Thoracic aorta (tissue), 2 donors: ENCODE measurements around the gene TGIF2. TPM values are rescaled to one million over a fixed set of nuclear protein-coding genes. Genes with fewer than 3 reads are reported as not detected.

Source experiments
- ATAC-seq: fragments of 150-250 bp; one replicate; pipeline ENCODE4 v1.8.0; 2017; ENCODE audit warnings: low read depth; ENCODE audit not compliant: insufficient number of reproducible peaks, low FRiP score
- DNase-seq: peaks from one replicate; pipeline ENCODE4 v3.0.0-alpha.2; 2020; ENCODE audit warnings: low spot score
- H3K27ac ChIP-seq, 2 donors: fragments of 200-600 bp; sonication (generic); 1 replicate in 1 of 2; 2 replicates in 1 of 2; pipeline ENCODE4 v1.5.1; 2016; ENCODE audit warnings: mild to moderate bottlenecking in 2 of 2, moderate library complexity in 2 of 2
- H3K27me3 ChIP-seq: fragments of 200-600 bp; sonication (generic); replicated peaks from 2 replicates; pipeline ENCODE4 v1.6.0; 2016; ENCODE audit warnings: mild to moderate bottlenecking; ENCODE audit not compliant: insufficient read depth
- H3K36me3 ChIP-seq: fragments of 200-600 bp; sonication (generic); one replicate; pipeline ENCODE4 v1.5.1; 2016
- H3K4me1 ChIP-seq, 2 donors: fragments of 200-600 bp; sonication (generic); 1 replicate in 1 of 2; 2 replicates in 1 of 2; pipeline versions ENCODE4 v1.5.1 to v1.6.0; 2016; ENCODE audit warnings: low read depth in 2 of 2, mild to moderate bottlenecking in 1 of 2; ENCODE audit not compliant: control insufficient read depth in 1 of 2
- H3K4me3 ChIP-seq: fragments of 200-600 bp; sonication (generic); 2 replicates; pipeline ENCODE4 v1.5.1; 2016; ENCODE audit warnings: mild to moderate bottlenecking
- H3K9me3 ChIP-seq: fragments of 200-600 bp; sonication (generic); 2 replicates; pipeline ENCODE4 v1.5.1; 2016
- total RNA-seq, 2 donors: library from RNA; depleted of rRNA; stranded (reverse); fragments of >200 nt; gene quantifications; one replicate each; pipeline versions ENCODE4 v1.1.0 to v1.2.3, GENCODE V29; 2016
- TF ChIP-seq, protein P1 (sequence below): fragments of 200-600 bp; sonication (generic); IDR thresholded peaks from one replicate; pipeline ENCODE4 v1.5.1; 2019; ENCODE audit warnings: antibody characterized with exemption

TGIF2 gene
- total RNA-seq, 2 donors from 2014 or later, result 13.4 to 14.2 TPM

DNA sequence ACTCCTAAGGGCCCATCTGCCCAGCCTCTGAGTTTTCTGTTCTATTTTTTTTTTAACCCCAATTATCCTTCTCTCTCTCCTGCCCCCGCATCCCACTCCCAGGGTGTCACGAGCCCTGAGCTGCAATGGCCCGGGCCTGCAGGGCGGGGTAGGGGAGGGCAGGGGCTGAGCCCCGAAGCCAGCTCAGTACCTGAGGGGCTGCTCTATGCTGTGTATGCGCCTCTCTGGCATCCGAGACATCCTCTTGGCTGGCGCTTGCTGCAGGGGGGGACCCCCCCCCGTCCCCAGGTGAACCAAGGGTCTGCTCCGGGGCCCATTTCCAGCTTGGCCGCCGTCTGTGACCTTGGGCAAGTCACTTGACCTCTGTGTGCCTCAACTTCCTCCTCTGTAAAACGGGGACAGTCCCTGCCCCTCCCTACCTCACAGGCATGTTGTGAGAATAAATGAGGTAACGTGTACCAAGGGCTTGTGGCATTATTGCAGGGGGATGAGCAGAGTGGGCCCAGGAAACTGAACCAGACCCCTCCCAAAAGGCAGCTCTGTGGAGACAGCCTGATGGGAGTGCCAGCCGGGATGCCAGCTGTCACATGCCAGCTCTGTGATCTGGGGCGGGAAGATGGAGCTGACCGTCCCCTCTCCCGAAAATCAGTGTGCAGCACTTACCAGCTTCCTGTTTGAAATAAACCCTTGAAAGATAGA, 45.1 kb upstream of the TGIF2 start:
- H3K4me3 ChIP-seq, result no peak overlapping the region
- H3K27me3 ChIP-seq, result no peaks in the 10 kb centered on the region
- peaks cover 3 to 41% of the 10 kb centered on the region in 2 donors for H3K4me1 ChIP-seq
- ATAC-seq (no peak), DNase-seq (no peak)
- TF ChIP-seq, protein P1, sequence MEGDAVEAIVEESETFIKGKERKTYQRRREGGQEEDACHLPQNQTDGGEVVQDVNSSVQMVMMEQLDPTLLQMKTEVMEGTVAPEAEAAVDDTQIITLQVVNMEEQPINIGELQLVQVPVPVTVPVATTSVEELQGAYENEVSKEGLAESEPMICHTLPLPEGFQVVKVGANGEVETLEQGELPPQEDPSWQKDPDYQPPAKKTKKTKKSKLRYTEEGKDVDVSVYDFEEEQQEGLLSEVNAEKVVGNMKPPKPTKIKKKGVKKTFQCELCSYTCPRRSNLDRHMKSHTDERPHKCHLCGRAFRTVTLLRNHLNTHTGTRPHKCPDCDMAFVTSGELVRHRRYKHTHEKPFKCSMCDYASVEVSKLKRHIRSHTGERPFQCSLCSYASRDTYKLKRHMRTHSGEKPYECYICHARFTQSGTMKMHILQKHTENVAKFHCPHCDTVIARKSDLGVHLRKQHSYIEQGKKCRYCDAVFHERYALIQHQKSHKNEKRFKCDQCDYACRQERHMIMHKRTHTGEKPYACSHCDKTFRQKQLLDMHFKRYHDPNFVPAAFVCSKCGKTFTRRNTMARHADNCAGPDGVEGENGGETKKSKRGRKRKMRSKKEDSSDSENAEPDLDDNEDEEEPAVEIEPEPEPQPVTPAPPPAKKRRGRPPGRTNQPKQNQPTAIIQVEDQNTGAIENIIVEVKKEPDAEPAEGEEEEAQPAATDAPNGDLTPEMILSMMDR, result no peak
- H3K9me3 ChIP-seq, result no peaks in the 10 kb centered on the region
- H3K27ac ChIP-seq, result peak overlapping the region; percentile 58 to 70
- H3K36me3 ChIP-seq, result peaks cover 44% of the 10 kb centered on the region

DNA sequence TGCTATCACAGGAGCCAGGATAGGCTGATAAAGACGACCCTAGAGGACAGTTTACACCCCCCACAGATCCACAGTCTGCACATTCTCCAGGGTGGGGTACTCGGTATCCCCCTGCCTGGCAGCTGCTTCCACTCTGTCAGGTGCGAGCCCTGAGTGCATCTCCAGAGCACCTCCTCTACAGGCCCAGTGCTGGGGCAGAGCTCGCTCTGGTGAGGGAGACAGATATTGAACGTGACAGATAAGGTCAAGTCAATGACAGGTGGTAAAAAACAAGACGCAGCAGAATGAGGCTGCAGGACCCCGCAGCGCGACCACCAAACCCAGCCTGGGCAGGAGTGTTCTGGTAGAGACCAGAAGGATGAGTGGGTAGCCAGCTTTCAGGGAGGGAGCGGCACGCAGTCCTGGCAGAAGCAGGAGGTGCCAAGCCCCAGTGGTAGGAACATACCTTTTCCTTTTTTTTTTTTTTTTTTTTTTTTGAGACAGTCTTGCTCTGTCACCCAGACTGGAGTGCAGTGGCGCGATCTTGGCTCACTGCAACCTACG, 44.5 kb upstream of the TGIF2 start:
- ATAC-seq (no peak), DNase-seq (no peak)
- Histone ChIP-seq H3K4me1 (peaks cover 0 to 34% of the 10 kb centered on the region in 2 donors), H3K4me3 (no peak overlapping the region), H3K36me3 (peaks cover 44% of the 10 kb centered on the region), H3K9me3 (no peaks in the 10 kb centered on the region), H3K27ac (peak overlapping the region; percentile 58 to 70), H3K27me3 (no peaks in the 10 kb centered on the region)
- TF ChIP-seq, protein P1, result no peak

DNA sequence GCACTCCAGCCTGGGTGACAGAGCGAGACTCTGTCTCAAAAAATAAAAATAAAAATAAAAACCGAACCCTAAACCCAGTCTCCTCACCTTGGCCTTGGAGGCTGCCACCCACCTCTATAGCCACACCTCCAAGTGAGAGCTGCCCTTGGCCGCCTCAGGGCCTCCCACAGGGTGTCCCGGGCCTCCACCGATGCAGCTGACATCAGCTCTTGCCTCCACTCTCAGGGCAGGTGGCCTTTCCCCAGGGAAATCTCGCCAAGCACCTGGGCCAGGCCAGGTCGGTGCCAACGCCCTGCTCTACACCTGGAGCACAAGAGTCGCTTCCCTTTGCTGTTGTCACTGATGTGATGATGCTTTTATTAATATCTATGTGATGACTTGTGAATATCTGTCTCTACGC, 41.0 kb upstream of the TGIF2 start:
- Histone ChIP-seq H3K4me1 (peaks cover 7 to 19% of the 10 kb centered on the region in 2 donors), H3K27me3 (no peaks in the 10 kb centered on the region), H3K9me3 (no peaks in the 10 kb centered on the region), H3K36me3 (peaks cover 18% of the 10 kb centered on the region), H3K4me3 (no peak overlapping the region), H3K27ac (no peak overlapping the region)
- TF ChIP-seq, protein P1, result no peak
- DNase-seq (no peak), ATAC-seq (no peak)

DNA sequence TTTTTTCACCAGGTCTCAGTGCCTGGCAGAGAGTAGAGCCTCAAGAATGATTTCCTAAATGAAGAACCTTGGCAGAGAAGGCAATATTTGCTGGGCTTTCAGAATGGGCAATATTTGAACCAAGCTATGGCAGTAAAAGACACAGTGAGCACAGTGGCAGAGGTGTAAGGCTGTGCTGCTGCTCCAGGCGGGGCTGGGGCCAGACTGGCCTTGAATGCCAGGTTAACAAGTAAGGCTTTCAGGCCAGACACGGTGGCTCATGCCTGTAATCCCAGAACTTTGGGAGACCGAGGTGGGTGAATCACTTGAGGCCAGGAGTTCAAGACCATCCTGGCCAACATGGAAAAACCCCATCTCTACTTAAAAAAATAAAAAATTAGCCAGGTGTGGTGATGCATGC, 40.6 kb upstream of the TGIF2 start:
- ATAC-seq (no peak), DNase-seq (no peak)
- H3K4me1 ChIP-seq, result peaks cover 10 to 19% of the 10 kb centered on the region in 2 donors
- no peak overlapping the region for H3K4me3 ChIP-seq
- H3K27ac ChIP-seq, result no peak overlapping the region
- no peaks in the 10 kb centered on the region for H3K27me3 ChIP-seq
- H3K36me3 ChIP-seq, result peaks cover 13% of the 10 kb centered on the region
- no peaks in the 10 kb centered on the region for H3K9me3 ChIP-seq
- TF ChIP-seq, protein P1, result no peak

DNA sequence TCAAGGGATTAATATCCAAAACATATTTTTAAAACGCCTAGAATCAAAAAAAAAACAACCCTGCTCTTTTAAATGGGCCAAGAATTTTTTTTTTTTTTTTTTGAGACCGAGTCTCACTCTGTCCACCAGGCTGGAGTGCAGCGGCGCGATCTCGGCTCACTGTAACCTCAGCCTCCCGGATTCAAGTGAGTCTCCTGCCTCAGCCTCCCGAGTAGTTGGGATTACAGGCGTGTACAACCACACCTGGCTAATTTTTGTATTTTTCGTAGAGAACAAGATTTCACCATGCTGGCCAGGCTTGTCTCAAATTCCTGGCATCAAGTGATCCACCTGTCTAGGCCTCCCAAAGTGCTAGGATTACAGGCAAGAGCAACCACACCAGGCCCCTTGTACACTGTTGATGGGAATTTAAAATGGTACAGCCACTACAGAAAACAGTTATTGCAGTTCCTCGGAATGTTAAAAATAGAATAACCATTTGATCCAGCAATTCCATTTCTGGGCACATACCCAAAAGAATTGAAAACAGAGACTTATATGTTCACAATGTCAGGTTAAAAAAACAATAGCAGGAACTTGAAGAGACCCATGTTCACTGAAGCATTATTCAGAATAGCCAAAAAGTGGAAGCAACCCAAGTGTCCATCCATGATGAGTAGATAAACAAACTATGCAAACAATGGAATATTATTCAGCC, 35.2 kb upstream of the TGIF2 start:
- DNase-seq (no peak), ATAC-seq (no peak)
- Histone ChIP-seq H3K27ac (peak overlapping the region; percentile 95 to 100), H3K27me3 (no peaks in the 10 kb centered on the region), H3K4me1 (peaks cover 26 to 42% of the 10 kb centered on the region in 2 donors), H3K9me3 (no peaks in the 10 kb centered on the region), H3K4me3 (peak overlapping the region; percentile 54), H3K36me3 (peaks cover 4% of the 10 kb centered on the region)
- TF ChIP-seq, protein P1, result peak; percentile 23
